K562 (cell line): ENCODE data around the gene COL8A2. TPM values are rescaled to one million over a fixed set of nuclear protein-coding genes. Genes with fewer than 3 reads are reported as not detected.
A peak's percentile ranks its signal among the peaks of the same experiment; 100 is the strongest.

Experiments
- ARID3B ChIP-seq: fragments of 250-450 bp; sonication (Bioruptor Pico); IDR thresholded peaks from 2 replicates; pipeline ENCODE4 v1.4.0; 2020; ENCODE audit warnings: borderline replicate concordance
- CHCHD3 ChIP-seq: fragments of 250-450 bp; sonication (Bioruptor Pico); IDR thresholded peaks from 2 replicates; pipeline ENCODE4 v2.1.2; 2022; ENCODE audit warnings: mild to moderate bottlenecking
- GTF2A2 ChIP-seq: IDR thresholded peaks from 2 replicates; pipeline ENCODE4 v1.6.1; 2016; ENCODE audit warnings: mild to moderate bottlenecking, missing genetic modification characterization, missing compliant biosample characterization
- HINFP ChIP-seq: fragments of 450-650 bp; conservative IDR thresholded peaks from 2 replicates; pipeline ENCODE4 v1.6.1; 2016; ENCODE audit warnings: missing genetic modification characterization, low read depth, mild to moderate bottlenecking, control low read depth, missing compliant biosample characterization
- HMG20A ChIP-seq: fragments of 450-650 bp; formaldehyde crosslinking; conservative IDR thresholded peaks from 2 replicates; pipeline ENCODE4 v1.4.0; 2020; ENCODE audit warnings: mild to moderate bottlenecking, mixed read lengths
- NFIC ChIP-seq: fragments of 450-650 bp; IDR thresholded peaks from 2 replicates; pipeline ENCODE4 v1.6.1; 2017; ENCODE audit warnings: mild to moderate bottlenecking, inconsistent platforms
- ZNF134 ChIP-seq: fragments of 250-450 bp; sonication (Bioruptor Pico); conservative IDR thresholded peaks from 2 replicates; pipeline ENCODE4 v1.4.0; 2020
- ZNF507 ChIP-seq: conservative IDR thresholded peaks from 2 replicates; pipeline ENCODE4 v1.6.1; 2017; ENCODE audit warnings: missing genetic modification characterization, missing compliant biosample characterization
- ZNF57 ChIP-seq: fragments of 450-650 bp; formaldehyde crosslinking; IDR thresholded peaks from 2 replicates; pipeline ENCODE4 v1.4.0; 2020; ENCODE audit warnings: mild to moderate bottlenecking, moderate library complexity
- polyA plus RNA-seq, 8 experiments: library from polyadenylated mRNA; depleted of rRNA in 4 of 8; stranded (reverse) in 5 of 8; unstranded in 3 of 8; fragments of >200 nt; fragmentation: Nextera tagmentation in 2 of 8; fragmentation: Illumina TruSeq in 1 of 8; extraction: Ambion mirVana in 2 of 8; extraction: Trizol in 1 of 8; gene quantifications; 2 replicates each; pipeline versions ENCODE4 v1.2.1 to v1.2.3, GENCODE V29; 2011 to 2014; ENCODE audit warnings: inconsistent platforms in 1 of 8, missing spikeins in 1 of 8
- total RNA-seq, 7 experiments: library from RNA; depleted of rRNA in 6 of 7; stranded (reverse); fragments of >200 nt in 6 of 7; fragmentation: Illumina TruSeq in 2 of 7; extraction: Trizol in 2 of 7; gene quantifications; 2 replicates each; pipeline versions ENCODE4 v1.2.1 to v1.2.3, GENCODE V29; 2011 to 2021; ENCODE audit warnings: low replicate concordance in 1 of 7
- TF ChIP-seq, protein P1 (sequence below): fragments of 200-600 bp; sonication (generic); IDR thresholded peaks from one replicate; pipeline ENCODE4 v1.6.1; 2012; ENCODE audit warnings: mild to moderate bottlenecking, low read depth, low read length, inconsistent platforms
- TF ChIP-seq, protein P2 (sequence below): fragments of 450-650 bp; formaldehyde crosslinking; conservative IDR thresholded peaks from 2 replicates; pipeline ENCODE4 v1.4.0; 2022; ENCODE audit warnings: mild to moderate bottlenecking, missing genetic modification characterization

The COL8A2 gene
- total and polyA plus RNA-seq, 9 of the 15 experiments (the other 6 are each of a cell fraction or from before 2014, with no cell fraction given) = 0.03 to 0.14 (median 0.04) TPM; not detected in 5

DNA sequence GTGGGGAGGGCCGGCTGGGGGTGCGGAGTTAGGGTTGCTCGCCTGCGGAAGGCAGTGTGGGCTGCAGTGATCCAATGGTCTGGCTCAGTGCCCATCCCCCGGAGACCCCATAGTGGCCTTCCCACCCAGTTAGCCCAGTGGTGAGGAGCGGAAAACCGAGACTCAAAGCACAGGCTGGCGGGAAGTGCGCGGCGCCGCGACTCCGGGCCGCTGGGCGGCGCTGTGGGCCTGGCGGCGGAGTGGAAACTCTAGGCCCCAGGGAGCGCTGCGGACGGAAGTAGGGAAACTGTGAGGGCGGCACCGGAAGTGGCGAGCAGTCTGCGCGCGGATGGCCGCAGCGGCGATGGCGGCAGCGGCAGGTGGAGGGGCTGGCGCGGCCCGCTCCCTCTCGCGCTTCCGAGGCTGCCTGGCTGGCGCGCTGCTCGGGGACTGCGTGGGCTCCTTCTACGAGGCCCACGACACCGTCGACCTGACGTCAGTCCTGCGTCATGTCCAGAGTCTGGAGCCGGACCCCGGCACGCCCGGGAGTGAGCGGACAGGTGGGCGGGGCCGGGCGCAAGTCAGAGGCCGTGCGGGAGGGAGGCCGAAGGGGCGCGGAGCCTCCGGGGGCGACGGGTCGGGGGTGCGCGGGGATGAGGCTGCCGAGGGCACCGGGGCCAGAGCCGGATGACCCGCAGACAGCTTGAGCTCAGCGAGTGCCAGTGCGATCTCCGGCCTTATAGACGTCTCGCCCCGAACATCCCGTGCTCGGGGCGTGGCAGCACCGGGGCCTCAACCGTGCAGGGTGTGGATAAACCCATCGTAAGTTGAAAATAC lies 36.2 kb downstream of the COL8A2 start, which contains the start of gene ADPRS (continued):
- TF ChIP-seq, protein P1, sequence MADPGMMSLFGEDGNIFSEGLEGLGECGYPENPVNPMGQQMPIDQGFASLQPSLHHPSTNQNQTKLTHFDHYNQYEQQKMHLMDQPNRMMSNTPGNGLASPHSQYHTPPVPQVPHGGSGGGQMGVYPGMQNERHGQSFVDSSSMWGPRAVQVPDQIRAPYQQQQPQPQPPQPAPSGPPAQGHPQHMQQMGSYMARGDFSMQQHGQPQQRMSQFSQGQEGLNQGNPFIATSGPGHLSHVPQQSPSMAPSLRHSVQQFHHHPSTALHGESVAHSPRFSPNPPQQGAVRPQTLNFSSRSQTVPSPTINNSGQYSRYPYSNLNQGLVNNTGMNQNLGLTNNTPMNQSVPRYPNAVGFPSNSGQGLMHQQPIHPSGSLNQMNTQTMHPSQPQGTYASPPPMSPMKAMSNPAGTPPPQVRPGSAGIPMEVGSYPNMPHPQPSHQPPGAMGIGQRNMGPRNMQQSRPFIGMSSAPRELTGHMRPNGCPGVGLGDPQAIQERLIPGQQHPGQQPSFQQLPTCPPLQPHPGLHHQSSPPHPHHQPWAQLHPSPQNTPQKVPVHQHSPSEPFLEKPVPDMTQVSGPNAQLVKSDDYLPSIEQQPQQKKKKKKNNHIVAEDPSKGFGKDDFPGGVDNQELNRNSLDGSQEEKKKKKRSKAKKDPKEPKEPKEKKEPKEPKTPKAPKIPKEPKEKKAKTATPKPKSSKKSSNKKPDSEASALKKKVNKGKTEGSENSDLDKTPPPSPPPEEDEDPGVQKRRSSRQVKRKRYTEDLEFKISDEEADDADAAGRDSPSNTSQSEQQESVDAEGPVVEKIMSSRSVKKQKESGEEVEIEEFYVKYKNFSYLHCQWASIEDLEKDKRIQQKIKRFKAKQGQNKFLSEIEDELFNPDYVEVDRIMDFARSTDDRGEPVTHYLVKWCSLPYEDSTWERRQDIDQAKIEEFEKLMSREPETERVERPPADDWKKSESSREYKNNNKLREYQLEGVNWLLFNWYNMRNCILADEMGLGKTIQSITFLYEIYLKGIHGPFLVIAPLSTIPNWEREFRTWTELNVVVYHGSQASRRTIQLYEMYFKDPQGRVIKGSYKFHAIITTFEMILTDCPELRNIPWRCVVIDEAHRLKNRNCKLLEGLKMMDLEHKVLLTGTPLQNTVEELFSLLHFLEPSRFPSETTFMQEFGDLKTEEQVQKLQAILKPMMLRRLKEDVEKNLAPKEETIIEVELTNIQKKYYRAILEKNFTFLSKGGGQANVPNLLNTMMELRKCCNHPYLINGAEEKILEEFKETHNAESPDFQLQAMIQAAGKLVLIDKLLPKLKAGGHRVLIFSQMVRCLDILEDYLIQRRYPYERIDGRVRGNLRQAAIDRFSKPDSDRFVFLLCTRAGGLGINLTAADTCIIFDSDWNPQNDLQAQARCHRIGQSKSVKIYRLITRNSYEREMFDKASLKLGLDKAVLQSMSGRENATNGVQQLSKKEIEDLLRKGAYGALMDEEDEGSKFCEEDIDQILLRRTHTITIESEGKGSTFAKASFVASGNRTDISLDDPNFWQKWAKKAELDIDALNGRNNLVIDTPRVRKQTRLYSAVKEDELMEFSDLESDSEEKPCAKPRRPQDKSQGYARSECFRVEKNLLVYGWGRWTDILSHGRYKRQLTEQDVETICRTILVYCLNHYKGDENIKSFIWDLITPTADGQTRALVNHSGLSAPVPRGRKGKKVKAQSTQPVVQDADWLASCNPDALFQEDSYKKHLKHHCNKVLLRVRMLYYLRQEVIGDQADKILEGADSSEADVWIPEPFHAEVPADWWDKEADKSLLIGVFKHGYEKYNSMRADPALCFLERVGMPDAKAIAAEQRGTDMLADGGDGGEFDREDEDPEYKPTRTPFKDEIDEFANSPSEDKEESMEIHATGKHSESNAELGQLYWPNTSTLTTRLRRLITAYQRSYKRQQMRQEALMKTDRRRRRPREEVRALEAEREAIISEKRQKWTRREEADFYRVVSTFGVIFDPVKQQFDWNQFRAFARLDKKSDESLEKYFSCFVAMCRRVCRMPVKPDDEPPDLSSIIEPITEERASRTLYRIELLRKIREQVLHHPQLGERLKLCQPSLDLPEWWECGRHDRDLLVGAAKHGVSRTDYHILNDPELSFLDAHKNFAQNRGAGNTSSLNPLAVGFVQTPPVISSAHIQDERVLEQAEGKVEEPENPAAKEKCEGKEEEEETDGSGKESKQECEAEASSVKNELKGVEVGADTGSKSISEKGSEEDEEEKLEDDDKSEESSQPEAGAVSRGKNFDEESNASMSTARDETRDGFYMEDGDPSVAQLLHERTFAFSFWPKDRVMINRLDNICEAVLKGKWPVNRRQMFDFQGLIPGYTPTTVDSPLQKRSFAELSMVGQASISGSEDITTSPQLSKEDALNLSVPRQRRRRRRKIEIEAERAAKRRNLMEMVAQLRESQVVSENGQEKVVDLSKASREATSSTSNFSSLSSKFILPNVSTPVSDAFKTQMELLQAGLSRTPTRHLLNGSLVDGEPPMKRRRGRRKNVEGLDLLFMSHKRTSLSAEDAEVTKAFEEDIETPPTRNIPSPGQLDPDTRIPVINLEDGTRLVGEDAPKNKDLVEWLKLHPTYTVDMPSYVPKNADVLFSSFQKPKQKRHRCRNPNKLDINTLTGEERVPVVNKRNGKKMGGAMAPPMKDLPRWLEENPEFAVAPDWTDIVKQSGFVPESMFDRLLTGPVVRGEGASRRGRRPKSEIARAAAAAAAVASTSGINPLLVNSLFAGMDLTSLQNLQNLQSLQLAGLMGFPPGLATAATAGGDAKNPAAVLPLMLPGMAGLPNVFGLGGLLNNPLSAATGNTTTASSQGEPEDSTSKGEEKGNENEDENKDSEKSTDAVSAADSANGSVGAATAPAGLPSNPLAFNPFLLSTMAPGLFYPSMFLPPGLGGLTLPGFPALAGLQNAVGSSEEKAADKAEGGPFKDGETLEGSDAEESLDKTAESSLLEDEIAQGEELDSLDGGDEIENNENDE = no peak
- TF ChIP-seq ZNF507 (tag) (no peak), GTF2A2 (tag) (0 out of 2 replicates have a peak, but pooled peaks have one; percentile 54), ZNF57 (CRISPR knock-in tag) (no peak), ARID3B (peak; percentile 21; the same call in 1 of the 2 replicates), HMG20A (CRISPR knock-in tag) (no peak), ZNF134 (CRISPR knock-in tag) (no peak; the same call in 1 of the 2 replicates), CHCHD3 (CRISPR knock-in tag) (no peak), HINFP (tag) (no peak), NFIC (peak; percentile 64; the same call in 1 of the 2 replicates)
- TF ChIP-seq, protein P2, sequence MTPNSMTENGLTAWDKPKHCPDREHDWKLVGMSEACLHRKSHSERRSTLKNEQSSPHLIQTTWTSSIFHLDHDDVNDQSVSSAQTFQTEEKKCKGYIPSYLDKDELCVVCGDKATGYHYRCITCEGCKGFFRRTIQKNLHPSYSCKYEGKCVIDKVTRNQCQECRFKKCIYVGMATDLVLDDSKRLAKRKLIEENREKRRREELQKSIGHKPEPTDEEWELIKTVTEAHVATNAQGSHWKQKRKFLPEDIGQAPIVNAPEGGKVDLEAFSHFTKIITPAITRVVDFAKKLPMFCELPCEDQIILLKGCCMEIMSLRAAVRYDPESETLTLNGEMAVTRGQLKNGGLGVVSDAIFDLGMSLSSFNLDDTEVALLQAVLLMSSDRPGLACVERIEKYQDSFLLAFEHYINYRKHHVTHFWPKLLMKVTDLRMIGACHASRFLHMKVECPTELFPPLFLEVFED (CRISPR knock-in tag) = no peak
